GM18507 (cell line): ENCODE measurements around the gene MBD3L4.
"Not testable (repeated sequence)": the region's sequence is repeated elsewhere in the genome, so short reads cannot be mapped to it uniquely, and the experiment has no call there.

ENCODE experiments used
- DNase-seq: peaks from one replicate; pipeline ENCODE4 v3.0.0; 2011; ENCODE audit warnings: low read depth; ENCODE audit not compliant: insufficient read length; ENCODE audit errors: extremely low spot score
- FAIRE-seq: peaks from 2 replicates; lab custom pipeline; 2011; peaks lifted over from hg19 to GRCh38; lab: Jason Lieb, UNC

Gene MBD3L4

GRCh38 chr19:7040079-7040478 is at the start of gene MBD3L4:
Gene MBD3L4, minus strand, starts transcription at chr19:7040179. Its CDS starts 35 bp downstream, at chr19:7040144.
- FAIRE-seq, DNase-seq: not testable (repeated sequence)

DNA sequence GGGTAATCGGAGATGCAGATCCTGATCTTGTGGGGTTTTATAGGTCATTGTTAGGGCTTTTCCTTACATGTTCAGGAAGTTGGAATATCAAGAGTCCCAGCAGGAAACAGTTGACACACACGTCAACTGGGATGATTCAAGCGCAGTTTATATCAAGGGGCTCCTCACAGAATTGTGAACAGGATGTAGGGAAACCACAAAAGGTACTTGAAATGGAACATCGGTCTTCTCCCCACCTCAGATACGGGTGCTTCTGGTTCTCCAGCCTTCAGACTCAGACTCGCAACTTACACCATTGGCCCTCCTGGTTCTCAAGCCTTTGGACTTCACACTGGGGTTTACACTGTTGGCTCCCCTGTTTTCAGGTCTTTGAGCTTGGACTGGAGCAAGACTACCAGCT is 49.0 kb upstream of the MBD3L4 start:
- DNase-seq (no peak), FAIRE-seq (no peak)

DNA sequence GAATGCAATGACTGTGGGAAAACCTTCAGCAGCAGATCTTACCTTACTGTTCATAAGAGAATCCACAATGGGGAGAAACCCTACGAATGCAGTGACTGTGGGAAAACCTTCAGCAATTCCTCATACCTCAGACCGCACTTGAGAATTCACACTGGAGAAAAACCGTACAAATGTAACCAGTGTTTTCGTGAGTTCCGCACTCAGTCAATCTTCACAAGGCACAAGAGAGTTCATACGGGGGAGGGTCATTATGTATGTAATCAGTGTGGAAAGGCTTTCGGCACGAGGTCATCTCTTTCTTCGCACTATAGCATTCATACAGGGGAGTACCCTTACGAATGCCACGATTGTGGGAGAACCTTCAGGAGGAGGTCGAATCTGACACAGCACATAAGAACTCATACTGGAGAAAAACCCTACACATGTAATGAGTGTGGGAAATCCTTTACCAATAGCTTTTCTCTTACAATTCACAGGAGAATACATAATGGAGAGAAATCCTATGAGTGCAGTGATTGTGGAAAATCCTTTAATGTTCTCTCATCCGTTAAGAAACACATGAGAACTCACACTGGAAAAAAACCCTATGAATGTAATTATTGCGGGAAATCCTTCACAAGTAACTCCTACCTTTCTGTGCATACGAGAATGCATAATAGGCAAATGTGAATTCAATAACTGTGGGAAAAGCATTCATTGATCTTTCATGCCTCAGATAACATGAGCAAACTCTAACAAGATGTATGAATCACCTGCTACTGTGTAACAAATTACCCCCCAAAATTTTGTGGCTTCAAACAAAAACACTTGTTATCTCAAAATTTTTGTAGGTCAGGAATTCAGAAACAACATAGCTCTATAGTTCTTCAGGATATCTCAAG is 43.3 kb upstream of the MBD3L4 start:
- DNase-seq (no peak), FAIRE-seq (peak; percentile 12)

DNA sequence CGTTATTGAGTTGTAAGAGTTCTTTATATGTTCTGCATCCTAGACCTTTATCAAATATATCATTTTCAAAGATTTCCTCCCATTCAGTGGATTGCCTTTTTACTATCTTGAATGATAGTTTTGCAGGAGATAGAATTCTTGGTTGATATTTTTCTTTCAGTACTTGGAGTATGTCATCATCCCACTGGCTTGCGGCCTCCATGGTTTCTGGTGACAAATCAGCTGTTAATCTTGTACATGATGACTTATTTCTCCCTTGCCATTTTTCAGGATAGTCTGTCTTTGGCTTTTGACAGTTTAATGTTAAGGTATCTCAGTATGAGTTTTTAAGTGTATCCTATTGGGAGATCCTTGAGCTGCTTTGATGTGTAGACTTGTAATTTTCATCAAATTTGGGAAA is 38.0 kb upstream of the MBD3L4 start:
- FAIRE-seq = no peak
- no peak for DNase-seq

GRCh38 chr19:7076151-7076550 is 36.2 kb upstream of the MBD3L4 start:
- FAIRE-seq (no peak), DNase-seq (no peak)

DNA sequence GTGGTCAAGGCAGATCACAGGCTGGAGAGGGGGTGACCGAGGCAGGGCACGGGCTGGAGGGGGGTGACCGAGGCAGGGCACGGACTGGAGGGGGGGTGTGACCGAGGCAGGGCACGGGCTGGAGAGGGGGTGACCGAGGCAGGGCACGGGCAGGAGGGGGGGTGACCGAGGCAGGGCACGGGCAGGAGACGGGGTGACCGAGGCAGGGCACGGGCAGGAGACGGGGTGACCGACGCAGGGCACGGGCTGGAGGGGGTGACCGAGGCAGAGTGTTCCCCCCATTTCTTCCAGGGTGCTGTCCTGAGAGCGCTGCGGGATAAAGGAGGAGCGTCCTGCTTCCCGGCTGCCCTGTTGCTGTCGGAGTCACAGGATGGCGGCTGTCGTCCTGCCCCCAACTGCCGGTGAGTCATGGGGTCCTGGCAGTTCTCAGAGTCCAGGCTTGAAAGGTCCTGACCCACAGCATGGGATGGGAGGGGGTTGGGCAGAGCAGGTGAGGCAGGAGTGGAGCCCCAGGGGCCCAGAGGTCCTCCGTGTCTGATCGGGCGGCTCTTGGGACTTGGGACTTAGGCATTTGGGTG is 34.8 kb upstream of the MBD3L4 start:
- FAIRE-seq (no peak), DNase-seq (no peak)

DNA sequence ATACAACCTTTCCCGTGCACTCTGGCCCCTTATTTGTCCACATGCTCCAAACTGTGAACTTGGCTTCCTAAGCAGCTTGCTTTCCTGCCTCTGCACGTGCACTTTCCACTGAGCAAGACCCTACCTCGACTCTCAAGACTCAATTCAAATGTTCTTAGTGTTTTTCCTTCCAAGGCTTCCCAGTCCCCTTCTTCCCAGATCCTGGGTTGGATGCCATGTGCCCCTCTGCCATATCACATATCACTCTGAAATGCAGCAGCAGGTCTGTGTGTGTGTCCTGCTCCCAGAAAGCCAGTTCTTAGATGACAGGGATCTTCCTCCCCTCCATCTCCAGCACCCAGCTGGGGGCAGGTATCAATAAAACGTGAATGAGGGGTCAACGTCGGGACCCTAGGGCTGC is 32.6 kb upstream of the MBD3L4 start:
- DNase-seq = no peak
- no peak for FAIRE-seq

GRCh38 chr19:7069904-7070226 is 29.9 kb upstream of the MBD3L4 start:
- DNase-seq (no peak), FAIRE-seq (no peak)

DNA sequence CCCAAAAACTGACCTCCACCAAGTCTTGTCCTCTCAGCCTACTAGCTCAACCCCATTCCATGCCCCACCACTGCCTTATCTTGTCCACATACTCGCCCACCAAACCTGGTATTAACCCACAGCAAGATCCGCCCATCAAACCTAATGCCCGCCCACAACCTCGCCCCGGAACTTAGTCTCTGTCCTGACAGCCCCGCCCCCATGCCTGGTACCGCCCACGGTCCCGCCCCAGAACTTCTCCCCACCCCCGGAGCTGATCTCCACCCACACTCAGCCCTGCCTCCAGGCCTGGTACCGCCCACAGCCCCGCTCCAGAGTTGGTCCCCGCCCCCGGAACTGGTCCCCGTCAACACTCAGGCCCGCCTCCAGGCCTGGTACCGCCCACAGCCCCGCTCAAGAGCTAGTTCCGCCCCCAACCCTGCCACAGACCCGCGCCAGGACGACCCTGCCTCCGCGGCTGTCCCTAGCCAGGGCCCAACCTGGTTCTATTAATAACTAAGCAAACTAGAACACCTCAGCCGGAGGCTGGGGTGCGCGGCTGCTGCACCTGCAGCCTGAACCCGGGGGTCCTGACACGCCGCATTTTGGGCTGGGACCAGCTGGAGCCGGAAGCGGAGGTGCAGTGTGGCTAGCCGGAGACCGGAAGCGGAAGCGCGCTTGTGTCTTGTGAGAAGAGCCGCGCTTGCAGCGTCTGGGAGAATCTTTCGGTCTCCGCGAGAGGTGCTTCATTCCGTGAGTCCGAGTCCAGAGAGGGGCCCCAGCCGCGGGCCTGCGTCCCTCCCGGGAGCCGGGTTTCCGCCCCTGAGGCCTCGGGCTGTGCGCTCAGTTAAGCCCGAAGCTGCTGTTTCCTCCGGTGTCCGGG is 29.3 kb upstream of the MBD3L4 start, which contains the start of gene ZNF557:
ZNF557 (plus strand) TSS at position 662 of the 862 bp plus-strand sequence. CDS start 5,372 bp downstream, outside the sequence.
- DNase-seq (peak; percentile 89), FAIRE-seq (peak; percentile 98)

DNA sequence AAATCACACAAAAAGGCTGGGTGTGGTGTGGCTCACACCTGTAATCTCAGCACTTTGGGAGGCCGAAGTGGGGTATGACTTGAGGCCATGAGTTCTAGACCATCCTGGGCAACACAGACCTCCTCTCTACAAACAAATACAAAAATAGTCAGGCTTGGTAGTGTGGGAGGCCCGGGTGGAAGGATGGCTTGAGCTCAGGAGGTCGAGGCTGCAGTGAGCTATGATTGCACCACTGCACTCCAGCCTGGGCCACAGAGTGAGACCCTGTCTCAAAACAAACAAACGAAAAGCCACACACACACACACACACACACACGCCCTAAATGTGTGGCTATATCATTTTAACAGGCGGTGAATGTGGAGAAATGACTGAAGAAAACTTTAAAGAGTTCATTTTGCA is 28.6 kb upstream of the MBD3L4 start:
- FAIRE-seq (no peak), DNase-seq (no peak)

GRCh38 chr19:7067716-7068115 is 27.7 kb upstream of the MBD3L4 start:
- DNase-seq (no peak), FAIRE-seq (no peak)

- DNase-seq, FAIRE-seq: not testable (repeated sequence)
Measured at GRCh38 chr19:7067122-7067521, 27.1 kb upstream of the MBD3L4 start.

DNA sequence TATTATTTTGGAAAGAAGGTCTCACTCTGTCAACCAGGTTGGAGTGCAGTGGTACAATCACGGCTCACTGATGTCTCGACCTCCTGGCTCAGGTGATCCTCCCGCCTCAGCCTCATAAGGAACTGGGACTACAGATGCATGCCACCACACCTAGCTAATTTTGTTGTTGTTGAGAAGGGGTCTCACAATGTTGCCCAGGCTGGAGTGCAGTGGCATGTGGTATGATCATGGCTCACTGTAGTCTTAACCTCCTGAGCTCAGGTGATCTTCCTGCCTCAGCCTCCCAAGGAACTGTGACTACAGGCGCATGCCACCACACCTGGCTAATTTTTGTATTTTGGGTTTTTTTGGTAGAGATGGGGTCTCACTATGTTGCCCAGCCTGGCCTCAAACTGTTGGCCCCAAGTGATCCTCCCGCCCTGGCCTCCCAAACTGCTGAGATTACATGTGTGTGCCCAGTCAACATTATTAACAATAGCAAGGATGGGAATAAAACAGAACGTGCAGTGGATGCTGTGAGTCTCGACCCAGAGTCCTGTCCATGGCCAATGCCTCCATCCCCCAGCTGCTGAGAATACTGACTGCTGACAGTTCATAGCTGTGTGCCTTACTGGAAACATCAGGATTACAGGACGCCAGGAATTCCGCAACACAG is 23.9 kb upstream of the MBD3L4 start:
- FAIRE-seq (no peak), DNase-seq (no peak)

DNA sequence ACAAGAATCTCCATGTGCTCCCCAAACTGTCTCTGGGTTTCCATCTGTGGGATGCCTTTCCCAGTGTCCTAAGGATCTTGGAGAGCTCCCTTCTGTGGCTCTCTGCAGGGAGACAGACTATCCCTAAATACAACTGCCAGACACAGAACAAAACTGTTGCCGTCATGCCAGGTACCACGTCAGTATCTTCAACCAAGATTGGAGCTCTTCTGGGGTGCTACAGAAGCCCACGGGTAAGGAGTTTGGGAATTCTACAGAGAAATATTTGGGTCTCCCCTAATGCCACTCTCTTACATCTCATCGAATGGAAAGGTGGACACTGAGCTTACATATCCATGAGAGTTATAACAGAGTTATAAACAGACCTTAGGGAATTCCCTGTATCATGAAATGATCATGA is 23.4 kb upstream of the MBD3L4 start:
- no peak for DNase-seq
- FAIRE-seq = no peak

DNA sequence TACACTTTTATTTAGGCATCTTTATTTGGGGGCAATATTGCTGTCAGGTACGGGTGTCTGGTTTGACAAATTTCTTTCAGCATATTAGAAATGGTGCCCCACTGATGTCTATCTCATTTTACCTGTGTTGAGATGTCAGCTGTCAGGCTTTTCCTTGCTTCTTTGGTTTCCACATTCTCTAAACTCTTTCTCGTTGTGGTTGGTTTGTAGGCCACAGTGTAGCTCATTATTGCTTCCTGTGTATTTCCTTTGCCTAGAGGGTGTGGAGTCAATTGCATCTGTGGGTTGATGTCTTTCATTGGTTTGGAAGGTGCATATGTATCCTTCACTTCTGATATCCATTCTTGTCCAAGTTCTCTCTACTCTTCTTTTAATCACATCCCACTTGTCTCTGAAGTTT is 20.0 kb upstream of the MBD3L4 start:
- FAIRE-seq, DNase-seq: not testable (repeated sequence)

- FAIRE-seq, DNase-seq: not testable (repeated sequence)
Measured at GRCh38 chr19:7058576-7058975, 18.6 kb upstream of the MBD3L4 start, which contains the start of gene MBD3L3. Gene MBD3L3, minus strand, starts transcription at chr19:7058676. Its CDS starts 71 bp downstream, at chr19:7058605.

GRCh38 chr19:7056371-7056770 is 16.4 kb upstream of the MBD3L4 start:
- not testable (repeated sequence) for FAIRE-seq, DNase-seq

DNA sequence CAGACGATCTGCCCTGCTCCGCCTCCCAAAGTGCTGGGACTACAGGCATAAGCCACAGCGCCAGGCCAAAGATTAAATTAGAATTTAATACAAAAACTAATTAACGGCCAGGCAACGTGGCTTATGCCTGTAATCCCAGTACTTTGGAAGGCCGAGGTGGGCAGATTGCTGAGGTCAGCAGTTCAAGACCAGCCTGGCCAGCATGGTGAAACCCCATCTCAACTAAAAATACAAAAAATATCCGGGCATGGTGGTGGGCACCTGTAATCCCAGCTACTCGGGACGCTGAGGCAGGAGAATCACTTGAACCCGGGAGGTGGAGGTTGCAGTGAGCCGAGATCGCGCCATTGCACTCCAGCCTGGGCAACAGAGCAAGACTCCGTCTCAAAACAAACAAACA is 15.7 kb upstream of the MBD3L4 start:
- not testable (repeated sequence) for FAIRE-seq, DNase-seq

- not testable (repeated sequence) for FAIRE-seq, DNase-seq
Measured at GRCh38 chr19:7054635-7055368, 14.8 kb upstream of the MBD3L4 start.
